ENCODE results near the gene GLRX.

Gene GLRX

DNA sequence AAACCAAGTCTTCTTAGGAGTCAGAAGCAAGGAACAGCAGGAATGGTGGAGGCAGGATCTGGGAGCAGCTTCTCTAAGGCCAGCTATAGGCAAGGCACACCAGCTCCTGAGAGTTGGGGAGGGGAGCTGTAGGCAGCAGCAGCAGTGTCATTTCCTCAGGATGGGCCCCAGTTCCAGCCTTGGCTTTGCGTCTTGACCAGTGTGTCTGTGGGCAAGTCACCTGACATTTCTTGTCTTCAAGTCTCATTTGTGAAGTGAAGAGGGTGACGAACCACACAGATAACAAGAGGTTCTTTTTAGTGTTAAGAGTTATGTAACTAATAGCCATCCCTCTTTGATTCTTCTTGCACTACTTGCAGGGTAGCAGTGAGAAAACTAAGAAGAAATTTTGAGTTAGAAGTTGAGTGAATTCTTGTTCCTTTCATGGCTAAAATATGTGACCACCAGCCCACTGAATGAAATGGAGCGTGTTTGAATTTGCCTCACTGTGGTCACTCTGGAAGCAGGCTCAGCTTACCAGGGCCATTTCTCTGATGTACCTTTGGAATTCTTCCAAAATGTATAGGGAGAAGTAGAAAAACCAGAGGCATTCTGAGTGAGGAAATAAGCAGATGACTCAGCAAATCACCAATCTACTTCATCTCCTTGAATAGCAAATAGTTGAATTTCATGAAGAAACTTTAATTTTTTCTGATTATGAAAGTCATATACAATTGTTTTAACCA, 49.0 kb downstream of the GLRX start:
- DNase-seq = no peak

DNA sequence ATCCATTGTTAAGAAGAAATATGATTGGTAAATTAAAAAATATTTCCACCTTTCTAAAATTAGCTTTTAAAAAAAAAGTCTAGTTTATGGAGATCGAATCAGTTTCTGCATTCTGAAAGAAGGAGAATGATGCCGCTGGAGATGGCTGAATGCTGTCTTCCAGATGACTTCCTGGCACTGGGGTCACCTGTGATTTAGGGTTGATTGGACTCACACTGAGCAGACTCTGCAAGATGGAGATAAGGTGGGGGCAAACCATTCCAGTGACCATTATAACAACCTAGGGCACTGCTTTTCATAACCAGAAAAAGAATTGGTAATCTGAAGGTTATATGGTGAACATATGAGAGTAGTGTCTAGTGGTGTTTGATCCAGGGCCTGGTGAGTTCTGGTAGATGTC, 50.6 kb downstream of the GLRX start:
- no peak for DNase-seq

DNA sequence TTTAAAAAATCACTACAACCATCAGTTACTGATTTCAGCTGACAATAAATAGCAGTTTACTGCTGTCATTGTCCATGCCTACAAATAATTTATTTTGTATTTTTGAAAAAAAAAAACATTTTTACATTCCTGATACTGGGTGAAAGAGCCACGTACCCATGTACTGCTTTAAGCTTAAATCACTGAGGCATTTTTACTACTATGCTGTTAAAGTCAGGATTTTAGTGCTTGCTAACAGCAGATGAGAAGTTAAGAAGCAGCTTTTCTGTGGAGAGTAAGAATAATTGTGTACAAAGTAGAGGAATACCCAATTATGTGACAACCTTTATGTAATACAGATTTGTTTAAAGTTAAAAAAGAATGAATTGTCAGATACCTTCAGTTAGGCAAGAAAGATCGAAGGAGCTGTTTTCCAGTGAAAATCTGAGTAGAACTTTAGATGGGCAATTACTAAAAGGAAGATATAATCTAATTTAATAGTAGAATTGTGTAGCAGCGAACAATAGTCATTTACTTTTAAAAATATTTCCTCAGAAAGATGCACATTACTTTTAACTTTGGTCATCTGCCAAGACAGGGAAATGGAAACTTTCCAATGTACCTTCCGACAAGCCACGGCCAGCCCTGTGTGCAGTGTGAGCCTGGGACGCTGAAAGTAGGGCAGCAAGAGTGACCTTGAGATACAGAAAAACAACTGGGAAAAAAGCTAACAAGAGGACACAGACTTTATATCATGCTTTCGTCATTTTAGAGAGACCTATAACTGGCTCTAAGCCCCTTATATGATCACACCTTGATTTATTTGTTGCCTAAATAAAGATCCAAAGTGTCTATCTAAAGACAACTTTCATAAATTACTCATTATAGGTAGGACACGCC, 51.5 kb downstream of the GLRX start:
- no peak for DNase-seq

DNA sequence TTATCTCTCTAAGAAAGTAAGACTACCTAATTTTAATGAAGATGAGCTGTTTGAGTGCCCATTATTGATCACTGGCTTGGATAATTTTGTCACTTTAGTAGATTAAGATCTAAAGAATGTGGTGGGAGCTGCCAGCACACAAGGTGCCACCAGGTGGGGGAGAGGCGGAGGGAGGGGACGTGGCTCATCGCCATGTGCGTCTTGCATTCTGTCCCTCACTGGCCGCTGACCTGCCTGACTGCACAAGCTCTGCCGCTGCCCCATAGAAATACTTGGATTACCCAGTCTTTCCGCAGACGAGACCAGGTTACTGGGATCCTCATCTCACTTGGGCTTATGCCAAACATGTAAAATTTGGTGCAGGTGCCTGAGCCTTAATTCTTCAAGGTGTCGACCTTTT, 53.8 kb downstream of the GLRX start:
- DNase-seq = no peak

DNA sequence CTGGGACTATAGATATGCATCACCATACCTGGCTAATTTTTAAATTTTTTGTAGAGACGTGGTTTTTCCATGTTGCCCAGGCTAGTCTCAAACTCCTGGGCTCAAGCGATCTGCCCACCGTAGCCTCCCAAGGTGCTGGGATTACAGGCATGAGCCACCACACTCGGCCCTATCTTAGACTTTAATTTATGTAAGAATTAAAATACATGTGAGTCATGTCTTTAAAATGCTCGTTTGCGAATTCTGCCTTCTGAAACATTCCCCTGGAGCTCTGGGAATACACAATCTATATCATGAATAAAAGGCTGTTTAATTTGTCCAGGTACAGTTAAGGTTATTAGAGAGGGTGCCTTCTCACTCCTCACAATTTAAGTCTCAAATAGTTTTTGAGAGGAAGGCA, 58.6 kb downstream of the GLRX start:
- DNase-seq = no peak

All from DMS79 (cell line).